Cardiac muscle cell (in vitro differentiated cells and primary cell): ENCODE measurements around the gene CNKSR1. TPM values are rescaled to one million over a fixed set of nuclear protein-coding genes. Genes with fewer than 3 reads are reported as not detected.

Experiments used
- DNase-seq, 2 donors: peaks; one replicate each; pipeline versions ENCODE4 v3.0.0 to v3.0.0-alpha.2; 2010 to 2017; ENCODE audit warnings: low read depth in 1 of 2, low spot score in 1 of 2
- H3K27ac ChIP-seq: fragments of 200-600 bp; sonication (generic); 2 replicates; pipeline ENCODE4 v1.5.1; 2016
- H3K27me3 ChIP-seq: fragments of 200-600 bp; sonication (generic); 2 replicates; pipeline ENCODE4 v1.6.0; 2016; ENCODE audit warnings: control low read depth
- H3K36me3 ChIP-seq: fragments of 200-600 bp; sonication (generic); 2 replicates; pipeline ENCODE4 v1.5.1; 2016; ENCODE audit warnings: control low read depth
- H3K4me1 ChIP-seq: fragments of 200-600 bp; sonication (generic); 2 replicates; pipeline ENCODE4 v1.8.1; 2017; ENCODE audit warnings: low read depth, mild to moderate bottlenecking, mixed run types
- H3K4me3 ChIP-seq: fragments of 200-600 bp; sonication (generic); 2 replicates; pipeline ENCODE4 v1.5.1; 2016; ENCODE audit warnings: mild to moderate bottlenecking
- H3K9me3 ChIP-seq: fragments of 200-600 bp; sonication (generic); 2 replicates; pipeline ENCODE4 v1.5.1; 2017; ENCODE audit warnings: low read depth, mild to moderate bottlenecking, control low read depth
- polyA plus RNA-seq: library from polyadenylated mRNA; unstranded; fragments of >200 nt; fragmentation: Nextera tagmentation; extraction: Ambion mirVana; gene quantifications from 2 replicates; pipeline ENCODE4 v1.2.1, GENCODE V29; 2016
- total RNA-seq: library from RNA; depleted of rRNA; stranded (reverse); fragments of >200 nt; gene quantifications from 2 replicates; pipeline ENCODE4 v1.2.3, GENCODE V29; 2016
- TF ChIP-seq, protein P1 (sequence below): IDR thresholded peaks from 2 replicates; pipeline ENCODE4 v1.5.1; 2012; ENCODE audit warnings: low read depth, mild to moderate bottlenecking, low read length

The CNKSR1 gene
- total and polyA plus RNA-seq, 2 experiments from 2014 or later, result 7.5 to 9.7 TPM

DNA sequence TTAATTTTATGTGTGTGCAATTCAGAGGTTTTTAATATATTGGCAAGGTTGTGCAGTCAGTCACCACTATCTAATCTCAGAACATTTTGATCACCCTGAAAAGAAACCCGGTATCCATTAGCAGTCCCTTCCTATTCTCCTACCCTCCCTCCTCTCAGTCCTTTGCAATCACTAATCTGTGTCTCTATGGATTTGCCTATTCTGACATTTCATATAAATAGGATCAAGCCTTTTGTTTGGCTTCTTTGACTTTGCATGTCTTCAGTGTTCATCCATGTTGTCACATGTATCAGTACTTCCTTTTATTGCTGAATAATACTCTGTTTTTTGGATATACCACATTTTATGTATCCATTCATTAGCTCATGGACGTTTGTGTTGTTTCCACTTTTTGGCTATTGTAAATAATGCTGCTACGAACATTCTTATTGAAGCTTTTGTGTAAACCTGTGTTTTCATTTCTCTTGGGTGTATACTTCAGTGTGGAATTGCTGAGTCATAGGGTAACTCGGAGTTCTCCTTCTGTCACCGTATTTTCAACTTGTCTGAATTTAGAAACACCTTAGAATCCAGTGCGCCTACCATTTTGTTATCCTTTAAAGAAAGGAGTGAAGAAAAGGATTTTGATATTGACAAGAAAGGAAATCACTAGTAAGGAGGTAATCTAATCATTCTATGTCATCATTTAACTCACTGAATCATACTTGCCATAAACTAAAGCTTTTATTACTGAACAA, 60.1 kb downstream of the CNKSR1 start:
- no peaks in the 10 kb centered on the region for H3K9me3 ChIP-seq
- peaks cover 6% of the 10 kb centered on the region for H3K36me3 ChIP-seq
- peaks cover 5% of the 10 kb centered on the region for H3K4me1 ChIP-seq
- TF ChIP-seq, protein P1, sequence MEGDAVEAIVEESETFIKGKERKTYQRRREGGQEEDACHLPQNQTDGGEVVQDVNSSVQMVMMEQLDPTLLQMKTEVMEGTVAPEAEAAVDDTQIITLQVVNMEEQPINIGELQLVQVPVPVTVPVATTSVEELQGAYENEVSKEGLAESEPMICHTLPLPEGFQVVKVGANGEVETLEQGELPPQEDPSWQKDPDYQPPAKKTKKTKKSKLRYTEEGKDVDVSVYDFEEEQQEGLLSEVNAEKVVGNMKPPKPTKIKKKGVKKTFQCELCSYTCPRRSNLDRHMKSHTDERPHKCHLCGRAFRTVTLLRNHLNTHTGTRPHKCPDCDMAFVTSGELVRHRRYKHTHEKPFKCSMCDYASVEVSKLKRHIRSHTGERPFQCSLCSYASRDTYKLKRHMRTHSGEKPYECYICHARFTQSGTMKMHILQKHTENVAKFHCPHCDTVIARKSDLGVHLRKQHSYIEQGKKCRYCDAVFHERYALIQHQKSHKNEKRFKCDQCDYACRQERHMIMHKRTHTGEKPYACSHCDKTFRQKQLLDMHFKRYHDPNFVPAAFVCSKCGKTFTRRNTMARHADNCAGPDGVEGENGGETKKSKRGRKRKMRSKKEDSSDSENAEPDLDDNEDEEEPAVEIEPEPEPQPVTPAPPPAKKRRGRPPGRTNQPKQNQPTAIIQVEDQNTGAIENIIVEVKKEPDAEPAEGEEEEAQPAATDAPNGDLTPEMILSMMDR, result no peak
- no peaks in the 10 kb centered on the region for H3K27me3 ChIP-seq
- H3K4me3 ChIP-seq, result no peak overlapping the region
- DNase-seq, result peak in 1 of 2 donors; percentile 40
- H3K27ac ChIP-seq, result no peak overlapping the region

Other genes with a start within 250 kb of the CNKSR1 start
- 8.3 and 10.9 TPM in 2 replicates for gene PAFAH2, start 179.4 kb upstream of the CNKSR1 start, total RNA-seq
- 11.1 and 11.2 TPM in 2 replicates for gene PAFAH2, start 179.4 kb upstream of the CNKSR1 start, polyA plus RNA-seq
- gene EXTL1, start 155.7 kb upstream of the CNKSR1 start, total RNA-seq, result 7.0 and 10.1 TPM in 2 replicates
- gene EXTL1, start 155.7 kb upstream of the CNKSR1 start, polyA plus RNA-seq, result 8.6 and 10.0 TPM in 2 replicates
- 1.3 and 1.5 TPM in 2 replicates for gene SLC30A2, start 131.4 kb upstream of the CNKSR1 start, total RNA-seq
- gene SLC30A2, start 131.4 kb upstream of the CNKSR1 start, polyA plus RNA-seq, result 0.16 and 1.8 TPM in 2 replicates
- gene TRIM63, start 109.9 kb upstream of the CNKSR1 start, total RNA-seq, result 29.4 and 39.6 TPM in 2 replicates
- 25.8 and 32.8 TPM in 2 replicates for gene TRIM63, start 109.9 kb upstream of the CNKSR1 start, polyA plus RNA-seq
- 3.7 and 8.5 TPM in 2 replicates for gene PDIK1L, start 65.7 kb upstream of the CNKSR1 start, total RNA-seq
- 4.2 and 7.1 TPM in 2 replicates for gene PDIK1L, start 65.7 kb upstream of the CNKSR1 start, polyA plus RNA-seq
- gene FAM110D, start 18.4 kb upstream of the CNKSR1 start, total RNA-seq, result 4.7 and 6.8 TPM in 2 replicates
- gene FAM110D, start 18.4 kb upstream of the CNKSR1 start, polyA plus RNA-seq, result 8.1 and 10.9 TPM in 2 replicates
- gene C1orf232, start 8.5 kb upstream of the CNKSR1 start, total RNA-seq, result not detected in 2 replicates
- gene C1orf232, start 8.5 kb upstream of the CNKSR1 start, polyA plus RNA-seq, result not detected in 2 replicates
- gene ZNF593, start 7.6 kb upstream of the CNKSR1 start, total RNA-seq, result 34.5 and 47.8 TPM in 2 replicates
- 43.6 and 58.0 TPM in 2 replicates for gene ZNF593, start 7.6 kb upstream of the CNKSR1 start, polyA plus RNA-seq
- gene ZNF593OS, start 5.7 kb upstream of the CNKSR1 start, total RNA-seq, result not detected in 2 replicates
- gene ZNF593OS, start 5.7 kb upstream of the CNKSR1 start, polyA plus RNA-seq, result 2.9 and 3.4 TPM in 2 replicates
- 0.42 TPM in 1 of 2 replicates, not detected in the other for gene CATSPER4, start 13.1 kb downstream of the CNKSR1 start, total RNA-seq
- gene CATSPER4, start 13.1 kb downstream of the CNKSR1 start, polyA plus RNA-seq, result 0.50 TPM in 1 of 2 replicates, not detected in the other
- gene CEP85, start 56.7 kb downstream of the CNKSR1 start, total RNA-seq, result 32.7 and 33.2 TPM in 2 replicates
- 22.9 and 28.8 TPM in 2 replicates for gene CEP85, start 56.7 kb downstream of the CNKSR1 start, polyA plus RNA-seq
- 23.0 and 32.9 TPM in 2 replicates for gene SH3BGRL3, start 102.6 kb downstream of the CNKSR1 start, total RNA-seq
- 93.4 and 119 TPM in 2 replicates for gene SH3BGRL3, start 102.6 kb downstream of the CNKSR1 start, polyA plus RNA-seq
- 13.8 and 21.1 TPM in 2 replicates for gene UBXN11, start 129.1 kb downstream of the CNKSR1 start, total RNA-seq
- 40.1 and 41.3 TPM in 2 replicates for gene UBXN11, start 129.1 kb downstream of the CNKSR1 start, polyA plus RNA-seq
- gene CD52, start 140.5 kb downstream of the CNKSR1 start, total RNA-seq, result not detected in 2 replicates
- 2.0 and 3.3 TPM in 2 replicates for gene CD52, start 140.5 kb downstream of the CNKSR1 start, polyA plus RNA-seq
- 0.06 TPM in 1 of 2 replicates, not detected in the other for gene CRYBG2, start 176.6 kb downstream of the CNKSR1 start, total RNA-seq
- gene CRYBG2, start 176.6 kb downstream of the CNKSR1 start, polyA plus RNA-seq, result 0.89 and 1.7 TPM in 2 replicates
- not detected in 2 replicates for gene ZNF683, start 195.3 kb downstream of the CNKSR1 start, total RNA-seq
- gene ZNF683, start 195.3 kb downstream of the CNKSR1 start, polyA plus RNA-seq, result not detected in 2 replicates
- gene LIN28A, start 233.3 kb downstream of the CNKSR1 start, total RNA-seq, result 7.2 and 16.6 TPM in 2 replicates
- gene LIN28A, start 233.3 kb downstream of the CNKSR1 start, polyA plus RNA-seq, result 3.4 and 5.6 TPM in 2 replicates